Peyer's patch (tissue), 4 donors: ENCODE measurements around the gene YWHAE. TPM values are rescaled to one million over a fixed set of nuclear protein-coding genes. Genes with fewer than 3 reads are reported as not detected.

ENCODE experiments used
- DNase-seq, 3 donors: peaks; one replicate each; pipeline ENCODE4 v3.0.0-alpha.2; 2017 to 2019
- H3K27ac ChIP-seq, 4 donors: fragments of 200-600 bp; sonication (generic); one replicate each; pipeline ENCODE4 v1.5.1; 2016 to 2019
- H3K27me3 ChIP-seq, 2 donors: fragments of 200-600 bp; sonication (generic); one replicate each; pipeline ENCODE4 v1.5.1; 2019
- H3K36me3 ChIP-seq, 3 donors: fragments of 200-600 bp; sonication (generic); one replicate each; pipeline ENCODE4 v1.5.1; 2016 to 2019
- H3K4me1 ChIP-seq, 4 donors: fragments of 200-600 bp; sonication (generic); one replicate each; pipeline ENCODE4 v1.5.1; 2016 to 2019
- H3K4me3 ChIP-seq, 4 donors: fragments of 200-600 bp; sonication (generic); 1 replicate in 3 of 4; 2 replicates in 1 of 4; pipeline ENCODE4 v1.5.1; 2016 to 2019; ENCODE audit warnings: mild to moderate bottlenecking in 1 of 4
- H3K9me3 ChIP-seq, 4 donors: fragments of 200-600 bp; sonication (generic); one replicate each; pipeline ENCODE4 v1.5.1; 2016 to 2019; ENCODE audit warnings: mild to moderate bottlenecking in 1 of 4
- POLR2A ChIP-seq, 2 donors: fragments of 450-650 bp; IDR thresholded peaks; one replicate each; pipeline ENCODE4 v1.5.1; 2017; ENCODE audit warnings: antibody characterized with exemption in 2 of 2, mild to moderate bottlenecking in 2 of 2, moderate library complexity in 2 of 2
- total RNA-seq, 4 donors: library from RNA; depleted of rRNA; stranded (reverse); fragments of >200 nt; gene quantifications; one replicate each; pipeline ENCODE4 v1.1.0, GENCODE V29; 2016
- TF ChIP-seq, protein P1 (sequence below), 6 experiments: fragments of 450-650 bp in 4 of 6; fragments of 200-600 bp in 2 of 6; sonication (generic) in 1 of 6; IDR thresholded peaks; one replicate each; pipeline ENCODE4 v1.5.1; 2017 to 2019; ENCODE audit warnings: antibody characterized with exemption in 6 of 6, mild to moderate bottlenecking in 3 of 6, moderate library complexity in 1 of 6

The YWHAE gene
- total RNA-seq, 4 donors from 2014 or later, result 317 to 474 (median 395) TPM

DNA sequence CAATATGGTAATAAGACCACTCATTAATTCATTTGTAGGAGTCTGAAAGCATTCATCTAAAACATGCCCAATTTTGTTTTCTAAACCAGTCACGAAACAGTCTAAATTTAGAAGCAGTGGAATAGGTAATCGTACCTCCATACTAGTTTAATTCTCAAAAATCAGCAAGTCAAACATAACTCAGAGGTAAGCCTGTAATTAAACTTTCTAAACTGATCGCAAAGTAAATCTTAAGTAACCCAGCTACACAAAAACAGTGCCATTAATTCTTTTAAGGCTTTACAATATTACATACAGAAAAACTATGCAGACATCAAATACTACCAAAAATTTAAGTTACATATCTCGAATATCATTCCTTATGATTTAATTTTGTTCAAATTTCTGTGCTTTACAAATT is 31.4 kb downstream of the YWHAE start:
- Histone ChIP-seq H3K4me1 (peaks cover 0 to 44% (median 4%) of the 10 kb centered on the region in 4 donors), H3K27ac (no peak overlapping the region), H3K36me3 (peaks cover 0 to 18% (median 0%) of the 10 kb centered on the region in 3 donors), H3K9me3 (no peaks in the 10 kb centered on the region), H3K27me3 (no peaks in the 10 kb centered on the region), H3K4me3 (no peak overlapping the region)
- no peak for DNase-seq
- no peak for TF ChIP-seq POLR2A (IDR thresholded peaks at IDR 0.05)
- TF ChIP-seq, protein P1, sequence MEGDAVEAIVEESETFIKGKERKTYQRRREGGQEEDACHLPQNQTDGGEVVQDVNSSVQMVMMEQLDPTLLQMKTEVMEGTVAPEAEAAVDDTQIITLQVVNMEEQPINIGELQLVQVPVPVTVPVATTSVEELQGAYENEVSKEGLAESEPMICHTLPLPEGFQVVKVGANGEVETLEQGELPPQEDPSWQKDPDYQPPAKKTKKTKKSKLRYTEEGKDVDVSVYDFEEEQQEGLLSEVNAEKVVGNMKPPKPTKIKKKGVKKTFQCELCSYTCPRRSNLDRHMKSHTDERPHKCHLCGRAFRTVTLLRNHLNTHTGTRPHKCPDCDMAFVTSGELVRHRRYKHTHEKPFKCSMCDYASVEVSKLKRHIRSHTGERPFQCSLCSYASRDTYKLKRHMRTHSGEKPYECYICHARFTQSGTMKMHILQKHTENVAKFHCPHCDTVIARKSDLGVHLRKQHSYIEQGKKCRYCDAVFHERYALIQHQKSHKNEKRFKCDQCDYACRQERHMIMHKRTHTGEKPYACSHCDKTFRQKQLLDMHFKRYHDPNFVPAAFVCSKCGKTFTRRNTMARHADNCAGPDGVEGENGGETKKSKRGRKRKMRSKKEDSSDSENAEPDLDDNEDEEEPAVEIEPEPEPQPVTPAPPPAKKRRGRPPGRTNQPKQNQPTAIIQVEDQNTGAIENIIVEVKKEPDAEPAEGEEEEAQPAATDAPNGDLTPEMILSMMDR (IDR thresholded peaks at IDR 0.05), result no peak

DNA sequence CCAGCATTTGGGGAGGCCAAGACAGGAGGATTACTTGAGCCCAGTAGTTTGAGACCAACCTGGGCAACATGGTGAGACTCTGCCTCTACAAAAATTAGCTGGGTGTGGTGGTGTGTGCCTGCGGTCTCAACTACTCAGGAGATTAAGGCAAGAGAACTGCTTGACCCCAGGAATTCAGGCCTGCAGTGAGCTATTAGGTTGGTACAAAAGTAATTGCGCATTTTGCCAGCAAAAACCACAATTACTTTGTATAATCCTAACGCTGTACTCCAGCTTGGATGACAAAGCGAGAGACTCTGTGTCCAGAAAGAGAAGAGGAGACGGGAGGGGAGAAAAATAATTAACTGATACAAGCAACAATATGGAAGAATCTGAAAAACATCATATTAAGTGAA is 32.7 kb downstream of the YWHAE start:
- Histone ChIP-seq H3K4me1 (peaks cover 0 to 50% (median 6%) of the 10 kb centered on the region in 4 donors), H3K27ac (peak overlapping the region in 1 of 4 donors; percentile 13), H3K9me3 (no peaks in the 10 kb centered on the region)

DNA sequence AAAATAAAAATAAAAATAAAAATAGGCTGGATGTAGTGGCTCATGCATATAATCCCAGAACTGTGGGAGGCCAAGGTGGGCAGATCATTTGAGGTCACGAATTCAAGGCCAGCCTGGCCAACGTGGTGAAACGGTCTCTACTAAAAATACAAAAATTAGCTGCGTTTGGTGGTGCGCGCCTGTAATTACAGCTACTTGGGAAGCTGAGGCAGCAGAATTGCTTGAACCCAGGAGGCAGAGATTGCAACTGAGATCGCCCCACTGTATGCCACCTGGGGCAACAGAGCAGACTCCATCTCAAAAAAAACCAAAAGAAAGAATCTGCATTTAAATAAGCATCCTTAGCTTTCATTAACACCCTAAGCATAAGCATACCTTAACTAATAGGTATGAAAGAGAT is 33.8 kb downstream of the YWHAE start:
- Histone ChIP-seq H3K27ac (peak overlapping the region in 1 of 4 donors; percentile 13), H3K4me1 (peaks cover 0 to 54% (median 7%) of the 10 kb centered on the region in 4 donors), H3K27me3 (no peaks in the 10 kb centered on the region), H3K36me3 (peaks cover 0 to 23% (median 0%) of the 10 kb centered on the region in 3 donors), H3K4me3 (no peak overlapping the region), H3K9me3 (no peaks in the 10 kb centered on the region)
- TF ChIP-seq POLR2A (IDR thresholded peaks at IDR 0.05), result no peak
- TF ChIP-seq, protein P1 (IDR thresholded peaks at IDR 0.05), result no peak
- peak in 1 of 3 donors; percentile 40 for DNase-seq

More for the DNA sequence above, 32.7 kb downstream of the YWHAE start:
- Histone ChIP-seq H3K36me3 (peaks cover 0 to 19% (median 0%) of the 10 kb centered on the region in 3 donors), H3K27me3 (no peaks in the 10 kb centered on the region), H3K4me3 (no peak overlapping the region)
- TF ChIP-seq POLR2A (IDR thresholded peaks at IDR 0.05), result no peak
- no peak for DNase-seq

DNA sequence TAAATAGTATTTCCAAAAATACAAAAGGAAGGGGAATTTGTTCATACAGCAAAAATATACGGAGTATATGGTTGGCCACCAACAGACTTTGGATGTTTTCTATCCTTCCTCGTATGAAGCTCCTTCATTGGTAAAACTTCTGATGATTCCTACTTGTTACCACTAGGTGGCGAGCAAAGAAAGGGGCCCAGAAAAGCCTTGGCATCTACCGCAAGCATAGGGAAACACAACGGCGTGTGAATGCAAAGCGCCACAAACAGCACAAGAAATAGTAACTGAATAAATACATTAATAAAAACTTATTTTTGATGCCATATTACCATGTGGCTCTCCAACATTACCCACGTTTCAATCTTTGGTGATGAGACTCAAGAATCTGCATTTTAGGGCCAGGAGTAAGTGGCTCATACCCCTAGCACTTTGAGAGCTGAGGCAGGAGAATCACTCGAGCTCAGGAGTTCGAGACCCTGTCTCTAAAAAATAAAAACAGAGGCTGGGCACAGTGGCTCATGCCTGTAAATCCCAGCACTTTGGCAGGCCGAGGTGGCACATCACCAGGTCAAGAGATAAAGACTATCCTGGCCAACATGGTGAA is 34.5 kb downstream of the YWHAE start:
- Histone ChIP-seq H3K4me1 (peaks cover 0 to 54% (median 7%) of the 10 kb centered on the region in 4 donors), H3K27ac (peak overlapping the region in 2 of 4 donors; percentile 10 to 38), H3K9me3 (no peaks in the 10 kb centered on the region), H3K4me3 (no peak overlapping the region), H3K36me3 (peaks cover 0 to 30% (median 0%) of the 10 kb centered on the region in 3 donors), H3K27me3 (no peaks in the 10 kb centered on the region)
- DNase-seq, result peak in 2 of 3 donors; percentile 36 to 79
- TF ChIP-seq, protein P1 (IDR thresholded peaks at IDR 0.05), result peak; percentile 70 to 94 (median 91)
- TF ChIP-seq POLR2A (IDR thresholded peaks at IDR 0.05), result no peak

DNA sequence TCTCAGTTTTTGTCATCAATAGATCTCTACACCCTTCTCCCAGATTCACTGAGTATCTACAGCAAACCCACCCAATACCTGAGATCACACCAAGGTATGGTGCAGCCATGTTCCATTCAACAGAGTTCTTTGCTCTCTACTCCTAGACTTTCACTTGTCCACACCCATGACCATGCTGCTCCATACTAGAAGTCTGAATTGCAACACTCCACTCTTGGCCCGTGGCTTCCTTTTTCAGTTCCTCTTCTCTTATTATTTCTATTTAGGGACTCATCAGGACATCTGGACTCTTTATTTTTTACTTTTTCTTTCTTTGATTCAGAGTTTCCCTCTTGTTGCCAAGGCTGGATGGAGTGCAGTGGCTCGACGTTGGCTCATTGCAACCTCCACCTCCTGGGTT is 37.1 kb downstream of the YWHAE start:
- H3K4me1 ChIP-seq, result peaks cover 0 to 56% (median 5%) of the 10 kb centered on the region in 4 donors
- peaks cover 0 to 49% (median 0%) of the 10 kb centered on the region in 3 donors for H3K36me3 ChIP-seq
- H3K9me3 ChIP-seq, result no peaks in the 10 kb centered on the region
- DNase-seq, result peak in 2 of 3 donors; percentile 44 to 59
- TF ChIP-seq POLR2A (IDR thresholded peaks at IDR 0.05), result no peak
- TF ChIP-seq, protein P1 (IDR thresholded peaks at IDR 0.05), result no peak
- peak overlapping the region in 3 of 4 donors; percentile 9 to 19 (median 16) for H3K27ac ChIP-seq
- no peaks in the 10 kb centered on the region for H3K27me3 ChIP-seq
- no peak overlapping the region for H3K4me3 ChIP-seq

DNA sequence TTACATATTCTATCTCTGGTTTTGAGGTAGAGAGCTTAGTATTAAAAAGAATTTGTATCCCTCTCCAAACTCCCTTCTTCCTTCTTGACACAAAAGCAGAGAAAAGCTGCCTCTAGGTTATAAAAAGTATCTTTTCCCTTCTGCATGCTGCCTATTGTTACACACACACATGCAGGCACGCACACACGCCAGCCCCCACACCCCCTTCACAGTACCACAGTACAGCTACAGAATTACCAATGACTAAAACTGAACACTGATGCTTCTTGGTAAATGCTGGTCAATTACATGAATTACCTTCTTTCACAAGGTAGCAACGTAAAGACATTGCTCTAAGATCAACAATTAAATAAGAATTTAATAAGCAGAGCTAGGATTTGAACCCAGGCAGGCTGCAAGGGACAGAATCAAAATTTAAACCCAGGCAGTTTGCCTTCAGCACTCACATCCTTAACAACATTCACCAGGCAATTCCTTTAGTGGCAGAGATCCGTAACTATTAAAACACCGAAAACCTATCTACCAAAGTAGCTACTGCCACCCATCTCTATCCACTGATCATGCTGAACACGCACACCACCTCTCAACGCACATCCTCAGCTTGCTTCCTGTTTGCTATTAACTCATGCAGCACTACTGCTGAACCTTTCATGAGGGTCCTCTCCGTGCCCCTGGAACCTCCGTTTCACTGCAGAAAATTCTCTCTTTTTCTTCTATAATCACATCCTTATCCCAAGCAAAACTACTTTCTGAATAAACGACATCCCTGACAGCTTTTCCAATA is 37.8 kb downstream of the YWHAE start:
- peaks cover 0 to 52% (median 5%) of the 10 kb centered on the region in 4 donors for H3K4me1 ChIP-seq

More for the DNA sequence above, 37.8 kb downstream of the YWHAE start:
- peak in 1 of 3 donors; percentile 44 for DNase-seq
- H3K27me3 ChIP-seq, result no peaks in the 10 kb centered on the region
- H3K9me3 ChIP-seq, result no peaks in the 10 kb centered on the region
- no peak for TF ChIP-seq POLR2A (IDR thresholded peaks at IDR 0.05)
- H3K4me3 ChIP-seq, result no peak overlapping the region
- peak overlapping the region in 2 of 4 donors; percentile 16 to 19 for H3K27ac ChIP-seq
- H3K36me3 ChIP-seq, result peaks cover 0 to 56% (median 0%) of the 10 kb centered on the region in 3 donors
